IMR-90 (cell line): ENCODE results near the gene KCNQ1. TPM values are rescaled to one million over a fixed set of nuclear protein-coding genes. Genes with fewer than 3 reads are reported as not detected.

Source experiments
- BHLHE40 ChIP-seq: fragments of 150-350 bp; IDR thresholded peaks from 2 replicates; pipeline ENCODE4 v1.6.1; 2016; ENCODE audit warnings: mild to moderate bottlenecking, low read depth, low read length
- NFE2L2 ChIP-seq: fragments of 150-350 bp; IDR thresholded peaks from 2 replicates; pipeline ENCODE4 v1.6.1; 2016; ENCODE audit warnings: low read depth, mild to moderate bottlenecking, low read length
- RAD21 ChIP-seq: IDR thresholded peaks from 2 replicates; pipeline ENCODE4 v1.6.1; 2012; ENCODE audit warnings: low read length, improper control_type of control experiment
- USF2 ChIP-seq: fragments of 150-350 bp; IDR thresholded peaks from 2 replicates; pipeline ENCODE4 v1.6.1; 2017; ENCODE audit warnings: mild to moderate bottlenecking, antibody characterized with exemption, low read length, low read depth
- polyA plus RNA-seq, 3 experiments: library from polyadenylated mRNA; depleted of rRNA; stranded (reverse); fragments of >200 nt; gene quantifications; 2 replicates each; pipeline ENCODE4 v1.2.3, GENCODE V29; 2012; ENCODE audit warnings: low replicate concordance in 1 of 3
- total RNA-seq: library from RNA; depleted of rRNA; stranded (reverse); fragments of >200 nt; gene quantifications from 2 replicates; pipeline ENCODE4 v1.2.3, GENCODE V29; 2012

KCNQ1 gene
- total and polyA plus RNA-seq, 2 of the 4 experiments (the other 2 are of a cell fraction) = 0.07 TPM; not detected in 1

GRCh38 chr11:2444821-2445745, at the start of gene KCNQ1 (continued):
- no peak for TF ChIP-seq USF2
- no peak for TF ChIP-seq BHLHE40
- TF ChIP-seq NFE2L2 = no peak
- TF ChIP-seq RAD21 = no peak
